Measurements from ENCODE around the gene NOPCHAP1.
"Not testable (repeated sequence)": the region's sequence is repeated elsewhere in the genome, so short reads cannot be mapped to it uniquely, and the experiment has no call there.

The NOPCHAP1 gene, protein sequence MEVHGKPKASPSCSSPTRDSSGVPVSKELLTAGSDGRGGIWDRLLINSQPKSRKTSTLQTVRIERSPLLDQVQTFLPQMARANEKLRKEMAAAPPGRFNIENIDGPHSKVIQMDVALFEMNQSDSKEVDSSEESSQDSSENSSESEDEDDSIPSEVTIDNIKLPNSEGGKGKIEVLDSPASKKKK
- 4.8 to 29.7 (median 20.9) reads per million in 17 experiments for total RNA-seq

GRCh38 chr12:104986022-104986941 lies at the start of gene NOPCHAP1:
NOPCHAP1 (plus strand) TSS chr12:104986316; CDS start chr12:104986353, 37 bp downstream.
- peak; percentile 88 to 95 (median 92) for DNase-seq

GRCh38 chr12:104938371-104938770 lies 47.7 kb upstream of the NOPCHAP1 start:
- DNase-seq: no peak

- DNase-seq: no peak
Measured at GRCh38 chr12:104939089-104939488, 47.0 kb upstream of the NOPCHAP1 start.

DNA sequence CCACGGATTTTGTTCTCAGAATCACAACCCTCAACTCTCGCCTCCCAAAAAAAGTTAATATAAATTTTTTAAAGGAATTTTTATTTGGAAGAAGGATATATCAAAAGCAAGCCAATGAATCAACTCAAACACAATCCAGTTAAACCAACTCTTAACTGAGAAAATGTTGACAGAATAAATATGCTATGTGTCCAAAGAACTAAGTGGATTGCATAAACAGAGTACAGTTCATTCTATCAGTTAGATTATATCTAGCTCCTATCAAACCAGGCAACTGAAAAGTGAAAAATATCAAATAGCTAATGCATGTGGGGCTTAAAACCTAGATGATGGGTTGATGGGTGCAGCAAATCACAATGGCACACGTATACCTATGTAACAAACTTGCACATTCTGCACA lies 44.7 kb upstream of the NOPCHAP1 start:
- no peak for DNase-seq

DNA sequence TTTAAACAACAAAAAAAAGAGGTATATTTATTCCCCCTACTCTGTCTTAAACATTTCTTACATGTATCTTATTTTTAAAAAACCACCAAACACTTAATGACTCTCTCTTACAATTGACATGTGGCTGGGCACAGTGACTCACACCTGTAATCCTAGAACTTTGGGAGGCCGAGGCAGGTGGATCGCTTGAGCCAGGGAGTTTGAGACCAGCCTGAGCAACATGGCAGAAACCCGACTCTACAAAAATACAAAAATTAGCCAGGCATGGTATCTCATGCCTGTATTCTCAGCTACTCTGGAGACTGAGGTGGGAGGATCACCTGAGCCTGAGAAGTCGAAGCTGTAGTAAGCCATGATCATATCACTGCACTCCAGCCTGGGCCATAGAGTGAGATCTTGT lies 44.0 kb upstream of the NOPCHAP1 start:
- no peak for DNase-seq

DNA sequence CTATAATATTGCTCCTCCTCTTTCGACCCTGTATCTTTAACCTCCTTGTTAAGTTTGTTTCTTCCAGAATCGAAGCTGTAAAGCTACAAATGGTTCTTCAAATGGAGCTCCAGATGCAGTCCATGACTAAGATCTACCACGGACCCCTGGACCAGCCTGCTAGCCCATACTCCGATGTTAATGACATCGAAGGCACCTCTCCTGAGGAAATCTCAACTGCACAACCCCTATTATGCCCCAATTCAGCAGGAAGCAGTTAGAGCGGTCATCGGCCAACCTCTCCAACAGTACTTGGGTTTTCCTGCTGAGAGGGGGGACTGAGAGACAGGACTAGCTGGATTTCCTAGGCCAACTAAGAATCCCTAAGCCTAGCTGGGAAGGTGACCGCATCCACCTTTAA lies 42.7 kb upstream of the NOPCHAP1 start:
- not testable (repeated sequence) for DNase-seq

- DNase-seq: no peak
Measured at GRCh38 chr12:104944252-104944651, 41.9 kb upstream of the NOPCHAP1 start.

GRCh38 chr12:104948716-104949115 lies 37.4 kb upstream of the NOPCHAP1 start:
- not testable (repeated sequence) for DNase-seq

- DNase-seq: no peak
Measured at GRCh38 chr12:104951759-104952509, 34.2 kb upstream of the NOPCHAP1 start.

DNA sequence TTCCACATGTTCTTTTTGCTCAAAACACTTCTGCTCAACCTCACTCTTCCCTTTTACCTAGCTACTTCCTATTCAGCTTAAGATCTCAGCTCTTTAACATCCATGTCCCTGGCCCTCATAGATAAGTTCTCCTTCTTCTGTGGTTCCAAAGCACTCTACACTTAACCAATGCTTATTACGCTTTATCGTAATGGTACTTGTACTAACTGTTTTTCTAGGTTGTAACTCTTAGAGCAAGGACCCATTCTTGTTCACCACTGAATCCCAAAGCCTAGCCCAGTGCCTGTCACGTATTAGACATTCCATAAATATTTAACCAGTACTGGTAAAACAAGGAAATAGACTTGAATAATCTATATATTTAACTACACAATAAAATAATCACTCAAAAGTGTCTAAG lies 33.3 kb upstream of the NOPCHAP1 start:
- no peak for DNase-seq

DNA sequence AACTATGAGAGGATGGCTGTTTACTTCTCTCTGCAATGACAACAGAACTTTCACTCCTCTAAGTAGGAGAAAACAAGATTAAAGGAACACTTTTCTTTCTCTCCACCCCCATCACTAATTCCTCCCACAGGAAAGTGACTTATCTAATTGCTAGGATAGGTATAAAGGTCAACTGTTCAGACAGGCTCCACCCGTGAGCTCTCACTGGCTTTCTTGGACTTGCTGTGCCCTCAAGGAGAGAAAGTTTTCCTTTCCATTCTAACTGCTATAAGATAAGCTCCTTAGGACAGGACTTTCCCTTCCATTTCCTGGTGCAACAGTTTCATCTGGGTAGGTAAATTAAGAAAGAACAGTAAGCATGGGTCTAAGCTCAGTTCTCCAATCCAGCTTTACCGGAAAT lies 32.8 kb upstream of the NOPCHAP1 start:
- DNase-seq: no peak

DNA sequence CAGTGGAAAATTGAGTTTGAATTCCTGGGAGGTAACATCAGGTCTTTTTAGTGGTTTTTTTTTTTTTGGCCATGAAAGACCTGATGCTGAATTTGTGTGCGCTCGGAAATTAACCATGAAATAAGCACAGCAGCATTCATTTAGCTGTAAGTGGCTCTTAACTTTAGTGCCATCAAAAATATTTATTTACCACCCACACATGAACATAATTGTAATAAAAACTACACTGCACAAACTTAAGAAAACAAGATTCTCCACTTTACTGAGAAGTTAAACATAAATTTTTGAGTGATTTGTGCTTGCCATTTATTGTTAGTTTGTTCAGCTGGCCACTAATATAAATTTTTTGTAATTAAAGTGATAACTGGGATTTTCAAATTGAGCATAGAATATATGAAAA lies 30.4 kb upstream of the NOPCHAP1 start:
- DNase-seq: no peak

DNA sequence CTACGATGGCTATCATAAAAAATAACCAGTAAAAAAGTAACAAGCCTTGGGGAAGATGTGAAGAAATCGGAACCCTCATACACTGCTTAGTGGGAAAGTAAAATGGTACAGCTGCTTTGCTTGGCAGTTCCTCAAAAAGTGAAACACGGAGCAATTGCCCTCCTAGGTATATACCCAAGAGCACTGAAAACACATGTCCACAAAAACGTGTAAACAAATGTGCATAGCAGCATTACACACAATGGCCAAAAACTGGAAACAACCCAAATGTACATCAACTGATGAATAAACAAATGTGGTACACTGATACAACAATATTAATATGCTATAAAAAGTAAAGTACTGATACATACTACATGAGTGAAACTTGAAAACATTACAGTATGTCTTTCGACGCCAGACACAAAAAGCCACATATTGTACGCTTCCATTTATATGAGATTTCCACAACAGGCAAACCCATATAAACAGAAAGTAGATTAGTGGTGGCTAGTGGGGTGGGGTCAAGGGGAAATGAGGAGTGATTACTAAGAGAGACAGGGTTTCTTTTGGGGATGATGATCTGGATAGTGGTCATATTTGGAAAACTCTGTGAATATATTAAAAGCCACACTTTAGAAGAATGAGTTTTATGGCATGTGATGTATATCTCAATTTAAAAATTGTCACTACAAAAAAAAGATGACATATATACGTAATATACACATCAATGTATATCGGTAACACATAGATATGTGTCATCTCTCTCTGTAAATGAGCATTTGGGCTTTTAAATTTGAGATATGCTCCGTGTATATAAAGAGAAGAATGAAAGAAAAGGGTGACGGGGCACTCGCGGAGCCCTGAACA lies 29.0 kb upstream of the NOPCHAP1 start:
- no peak for DNase-seq

GRCh38 chr12:104957719-104958000 lies 28.5 kb upstream of the NOPCHAP1 start:
- peak in 3 of 4 experiments; percentile 17 to 50 (median 29) for DNase-seq

GRCh38 chr12:104958001-104958804 lies 27.9 kb upstream of the NOPCHAP1 start, which contains the start of gene SLC41A2:
SLC41A2 (minus strand) TSS chr12:104958290; CDS start chr12:104928527, 29,763 bp downstream.
- DNase-seq: peak; percentile 89 to 96 (median 96)

GRCh38 chr12:104958805-104959334 lies 27.2 kb upstream of the NOPCHAP1 start:
- no peak for DNase-seq

DNA sequence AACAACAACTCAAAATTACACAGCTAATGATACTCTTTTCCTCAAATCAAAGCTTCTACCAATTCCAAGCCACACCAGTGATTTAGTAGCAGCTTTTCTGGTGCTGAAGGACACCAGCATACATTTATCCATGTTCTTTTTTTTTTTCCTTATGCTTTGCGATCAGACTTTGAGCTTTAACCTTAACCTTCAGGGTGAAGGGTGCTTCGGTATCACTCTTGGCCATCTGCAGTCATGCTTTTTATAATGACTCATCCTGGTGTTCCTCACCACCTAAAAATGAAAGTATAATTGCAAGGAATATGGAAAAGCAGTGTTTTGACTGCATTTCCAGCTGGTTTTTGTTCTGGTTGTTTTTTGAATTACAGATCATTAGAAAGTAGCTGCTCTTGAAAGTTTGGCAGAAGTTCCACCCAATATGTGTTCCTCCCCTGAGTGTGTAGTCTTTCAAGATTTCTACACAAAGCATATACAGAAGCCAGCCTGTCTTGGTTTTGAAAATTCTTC lies 26.7 kb upstream of the NOPCHAP1 start:
- peak in 2 of 4 experiments; percentile 33 to 47 for DNase-seq

DNA sequence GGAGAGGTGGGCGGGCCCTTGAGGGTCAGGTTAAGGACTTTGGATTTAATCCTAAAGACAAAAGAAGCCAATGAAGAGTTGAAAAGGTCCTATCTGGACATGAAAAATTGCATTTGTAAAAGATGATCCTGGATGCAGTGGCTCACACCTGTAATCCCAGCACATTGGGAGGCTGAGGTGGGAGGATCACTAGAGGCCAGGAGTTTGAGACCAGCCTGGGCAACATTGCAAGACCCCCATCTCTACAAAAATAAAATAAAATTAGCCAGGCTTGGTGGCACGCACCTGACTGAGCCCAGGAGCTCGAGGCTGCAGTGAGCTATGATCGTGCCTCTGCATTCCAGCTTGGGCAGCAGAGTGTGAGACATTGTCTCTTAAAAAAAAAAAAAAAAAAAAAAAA lies 25.7 kb upstream of the NOPCHAP1 start:
- DNase-seq: no peak

- no peak for DNase-seq
Measured at GRCh38 chr12:104963757-104964156, 22.4 kb upstream of the NOPCHAP1 start.

GRCh38 chr12:104964167-104964855 lies 21.8 kb upstream of the NOPCHAP1 start:
- DNase-seq: no peak
